Chondrocyte (in vitro differentiated cells): ENCODE data around the gene ZBTB3. TPM values are rescaled to one million over a fixed set of nuclear protein-coding genes. Genes with fewer than 3 reads are reported as not detected.
"Not testable (repeated sequence)": the region's sequence is repeated elsewhere in the genome, so short reads cannot be mapped to it uniquely, and the experiment has no call there.

Source experiments
- DNase-seq: peaks from one replicate; pipeline ENCODE4 v3.0.0; 2021; ENCODE audit warnings: mixed read lengths, low spot score
- H3K27ac Mint-ChIP-seq: one replicate; pipeline ENCODE4 v1.8.0; 2021; ENCODE audit warnings: mild to moderate bottlenecking, moderate library complexity, mixed read lengths; ENCODE audit not compliant: unreplicated experiment
- H3K27me3 Mint-ChIP-seq: 2 replicates; pipeline ENCODE4 v1.8.0; 2021; ENCODE audit warnings: low read depth, mixed read lengths
- H3K36me3 Mint-ChIP-seq: 2 replicates; pipeline ENCODE4 v1.8.0; 2021; ENCODE audit warnings: low read depth, mixed read lengths
- H3K4me1 Mint-ChIP-seq: 2 replicates; pipeline ENCODE4 v1.8.0; 2021; ENCODE audit warnings: low read depth, mild to moderate bottlenecking, mixed read lengths
- H3K4me3 Mint-ChIP-seq: one replicate; pipeline ENCODE4 v1.8.0; 2021; ENCODE audit warnings: mild to moderate bottlenecking, moderate library complexity, mixed read lengths; ENCODE audit not compliant: unreplicated experiment
- H3K9me3 Mint-ChIP-seq: 2 replicates; pipeline ENCODE4 v1.8.0; 2021; ENCODE audit warnings: low read depth, mixed read lengths
- total RNA-seq: library from RNA; stranded (reverse); gene quantifications from 3 replicates; pipeline ENCODE4 v1.2.1, GENCODE V29; 2021
- TF ChIP-seq, protein P1 (sequence below): fragments of 200-600 bp; sonication (generic); IDR thresholded peaks from 2 replicates; pipeline ENCODE4 v1.5.0; 2021; ENCODE audit warnings: antibody characterized with exemption, mild to moderate bottlenecking, moderate library complexity

ZBTB3 gene
- total RNA-seq, 1 donor from 2014 or later: 10.2 TPM

DNA sequence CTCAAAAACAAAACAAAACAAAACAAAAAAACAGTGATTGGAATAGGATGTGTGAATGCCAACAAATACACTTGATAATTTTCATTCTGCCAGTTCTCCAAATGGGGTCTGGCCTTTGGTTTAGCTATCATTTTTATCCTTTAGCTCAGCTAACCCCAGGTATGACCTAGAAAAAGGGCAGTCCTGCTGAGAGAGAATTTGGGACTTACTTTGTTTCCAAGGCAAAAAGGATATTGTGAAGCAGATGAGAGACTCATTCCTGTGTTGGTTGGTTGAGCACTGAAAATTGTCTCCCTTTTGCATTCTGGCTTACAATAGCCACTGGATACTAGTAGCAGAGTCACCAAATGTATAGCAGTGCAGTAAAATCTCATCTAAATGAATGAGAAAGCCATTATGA lies 16.8 kb downstream of the ZBTB3 start:
- Mint-ChIP-seq H3K27ac (no peak overlapping the region), H3K36me3 (peaks cover 20% of the 10 kb centered on the region), H3K9me3 (no peaks in the 10 kb centered on the region), H3K27me3 (no peaks in the 10 kb centered on the region), H3K4me3 (no peak overlapping the region), H3K4me1 (peaks cover 5% of the 10 kb centered on the region)
- no peak for DNase-seq
- TF ChIP-seq, protein P1, sequence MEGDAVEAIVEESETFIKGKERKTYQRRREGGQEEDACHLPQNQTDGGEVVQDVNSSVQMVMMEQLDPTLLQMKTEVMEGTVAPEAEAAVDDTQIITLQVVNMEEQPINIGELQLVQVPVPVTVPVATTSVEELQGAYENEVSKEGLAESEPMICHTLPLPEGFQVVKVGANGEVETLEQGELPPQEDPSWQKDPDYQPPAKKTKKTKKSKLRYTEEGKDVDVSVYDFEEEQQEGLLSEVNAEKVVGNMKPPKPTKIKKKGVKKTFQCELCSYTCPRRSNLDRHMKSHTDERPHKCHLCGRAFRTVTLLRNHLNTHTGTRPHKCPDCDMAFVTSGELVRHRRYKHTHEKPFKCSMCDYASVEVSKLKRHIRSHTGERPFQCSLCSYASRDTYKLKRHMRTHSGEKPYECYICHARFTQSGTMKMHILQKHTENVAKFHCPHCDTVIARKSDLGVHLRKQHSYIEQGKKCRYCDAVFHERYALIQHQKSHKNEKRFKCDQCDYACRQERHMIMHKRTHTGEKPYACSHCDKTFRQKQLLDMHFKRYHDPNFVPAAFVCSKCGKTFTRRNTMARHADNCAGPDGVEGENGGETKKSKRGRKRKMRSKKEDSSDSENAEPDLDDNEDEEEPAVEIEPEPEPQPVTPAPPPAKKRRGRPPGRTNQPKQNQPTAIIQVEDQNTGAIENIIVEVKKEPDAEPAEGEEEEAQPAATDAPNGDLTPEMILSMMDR: no peak

DNA sequence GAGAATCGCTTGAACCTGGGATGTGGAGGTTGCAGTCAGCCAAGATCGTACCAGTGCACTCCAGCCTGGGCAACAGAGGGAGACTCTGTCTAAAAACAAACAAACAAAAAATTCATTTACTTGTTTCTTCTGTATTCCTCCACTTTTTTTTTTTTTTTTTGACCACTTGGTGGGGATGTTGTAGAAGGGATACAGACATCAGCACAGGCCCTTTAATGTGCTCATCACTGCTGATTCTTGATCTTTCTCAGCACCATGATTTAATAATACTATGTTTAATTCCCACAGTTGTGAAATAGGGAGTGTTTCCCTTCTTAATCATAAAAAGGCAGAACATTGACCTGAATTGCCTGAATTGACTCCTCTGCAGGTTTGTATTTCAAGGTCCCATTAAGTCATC lies 21.1 kb downstream of the ZBTB3 start:
- Mint-ChIP-seq H3K36me3 (peaks cover 9% of the 10 kb centered on the region), H3K4me1 (peaks cover 26% of the 10 kb centered on the region), H3K27me3 (no peaks in the 10 kb centered on the region), H3K9me3 (no peaks in the 10 kb centered on the region), H3K4me3 (no peak overlapping the region), H3K27ac (no peak overlapping the region)
- TF ChIP-seq, protein P1: peak; percentile 66
- no peak for DNase-seq

DNA sequence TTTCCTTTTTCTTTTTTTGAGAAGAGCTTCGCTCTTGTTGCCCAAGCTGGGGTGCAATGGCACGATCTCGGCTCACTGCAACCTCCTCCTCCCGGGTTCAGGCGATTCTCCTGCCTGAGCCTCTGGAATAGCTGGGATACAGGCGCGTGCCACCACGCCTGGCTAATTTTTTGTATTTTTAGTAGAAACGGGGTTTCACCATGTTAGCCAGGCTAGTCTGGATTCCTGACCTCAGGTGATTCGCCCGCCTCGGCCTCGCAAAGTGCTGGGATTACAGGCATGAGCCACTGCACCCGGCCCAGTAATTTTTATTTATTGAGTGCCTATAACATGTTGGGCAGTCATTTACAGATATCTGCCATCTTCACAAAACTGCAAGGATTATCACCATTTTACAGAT lies 23.9 kb downstream of the ZBTB3 start:
- H3K4me1 Mint-ChIP-seq: peaks cover 34% of the 10 kb centered on the region
- DNase-seq, H3K27me3 Mint-ChIP-seq, H3K36me3 Mint-ChIP-seq, H3K9me3 Mint-ChIP-seq: not testable (repeated sequence)
- H3K4me3 Mint-ChIP-seq: peak overlapping the region; percentile 96
- H3K27ac Mint-ChIP-seq: peak overlapping the region; percentile 45

DNA sequence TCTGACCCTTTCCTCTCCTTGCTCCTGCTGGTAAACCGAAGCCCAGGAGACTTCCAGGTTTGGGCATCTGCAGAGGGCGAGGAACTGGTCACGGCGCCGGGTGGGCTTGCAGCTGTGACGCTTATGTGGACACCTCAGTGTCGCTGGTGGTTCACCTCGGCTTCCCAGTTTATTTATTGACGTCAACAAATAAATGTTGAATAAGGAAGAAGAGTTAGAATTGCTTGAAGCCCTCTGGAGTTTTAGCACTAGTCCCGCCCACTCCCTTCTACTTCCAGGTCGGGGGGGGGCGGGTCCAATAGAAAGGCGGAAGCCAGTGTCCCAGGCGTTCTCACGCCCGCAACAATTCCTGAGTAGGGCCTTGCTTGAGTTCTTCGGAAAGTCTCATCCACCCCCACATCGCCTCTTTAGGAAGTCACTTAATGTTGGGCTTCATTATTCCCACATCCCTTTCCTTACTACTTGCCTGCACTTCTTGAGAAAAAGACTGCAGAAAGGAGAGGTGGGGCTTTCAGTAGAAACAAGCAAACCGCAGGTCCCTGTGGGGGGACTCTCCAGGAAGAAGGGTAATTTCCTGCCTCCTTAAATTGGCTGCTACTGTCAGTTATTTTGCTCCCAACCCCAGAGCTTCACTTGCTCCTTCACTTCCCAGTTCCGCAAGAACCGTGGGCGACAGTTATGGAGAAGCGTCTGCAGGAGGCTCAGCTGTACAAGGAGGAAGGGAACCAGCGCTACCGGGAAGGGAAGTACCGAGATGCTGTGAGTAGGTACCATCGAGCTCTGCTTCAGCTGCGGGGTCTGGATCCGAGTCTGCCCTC lies 25.6 kb downstream of the ZBTB3 start, which contains the start of gene TTC9C:
TSS of gene TTC9C (plus strand) at position 316 of the 818 bp plus-strand sequence. CDS start at position 679, 363 bp downstream.
- peak within 1 kb of the TSS; percentile 98 for H3K27ac Mint-ChIP-seq
- no peak for DNase-seq
- H3K9me3 Mint-ChIP-seq: no peaks in the 10 kb centered on the region
- peaks cover 13% of the 10 kb centered on the region for H3K36me3 Mint-ChIP-seq
- H3K4me3 Mint-ChIP-seq: peak within 1 kb of the TSS; percentile 96
- TF ChIP-seq, protein P1: peak; percentile 10
- H3K27me3 Mint-ChIP-seq: no peaks in the 10 kb centered on the region
- peaks cover 50% of the 10 kb centered on the region for H3K4me1 Mint-ChIP-seq

DNA sequence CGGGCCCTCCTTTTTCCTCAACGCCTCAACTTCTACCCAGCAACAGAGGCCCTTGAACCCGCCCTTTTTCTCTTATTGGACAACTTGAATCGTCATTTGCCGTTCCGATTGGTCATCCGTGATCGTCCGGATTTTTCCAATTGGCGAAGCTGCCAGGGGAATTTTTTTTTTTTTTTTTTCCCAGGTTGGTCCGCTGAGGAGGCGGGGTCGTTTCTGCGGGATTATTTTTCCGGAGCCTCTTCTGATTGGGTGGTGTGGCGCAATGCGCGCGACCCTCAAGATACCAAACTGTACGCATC lies 26.1 kb downstream of the ZBTB3 start:
- TF ChIP-seq, protein P1: no peak
- H3K36me3 Mint-ChIP-seq: peaks cover 10% of the 10 kb centered on the region
- no peaks in the 10 kb centered on the region for H3K9me3 Mint-ChIP-seq
- no peaks in the 10 kb centered on the region for H3K27me3 Mint-ChIP-seq
- H3K27ac Mint-ChIP-seq: peak overlapping the region; percentile 98
- H3K4me3 Mint-ChIP-seq: peak overlapping the region; percentile 96
- DNase-seq: no peak
- peaks cover 46% of the 10 kb centered on the region for H3K4me1 Mint-ChIP-seq
